ENCODE measurements around the gene ALPG.
"Not testable (repeated sequence)": the region's sequence is repeated elsewhere in the genome, so short reads cannot be mapped to it uniquely, and the experiment has no call there.

ALPG gene

GRCh38 chr2:232434091-232434490 is 27.4 kb downstream of the ALPG start:
- Histone ChIP-seq H3K36me3 (ENCODE audit: insufficient read depth, low read length) (no peaks in the 10 kb centered on the region), H3K4me1 (ENCODE audit: insufficient read depth, low read length) (peaks cover 5% of the 10 kb centered on the region), H3K9ac (ENCODE audit: low read depth, low read length) (no peak overlapping the region), H3K9me3 (ENCODE audit: control insufficient read depth, insufficient read depth, low read length) (no peaks in the 10 kb centered on the region)

DNA sequence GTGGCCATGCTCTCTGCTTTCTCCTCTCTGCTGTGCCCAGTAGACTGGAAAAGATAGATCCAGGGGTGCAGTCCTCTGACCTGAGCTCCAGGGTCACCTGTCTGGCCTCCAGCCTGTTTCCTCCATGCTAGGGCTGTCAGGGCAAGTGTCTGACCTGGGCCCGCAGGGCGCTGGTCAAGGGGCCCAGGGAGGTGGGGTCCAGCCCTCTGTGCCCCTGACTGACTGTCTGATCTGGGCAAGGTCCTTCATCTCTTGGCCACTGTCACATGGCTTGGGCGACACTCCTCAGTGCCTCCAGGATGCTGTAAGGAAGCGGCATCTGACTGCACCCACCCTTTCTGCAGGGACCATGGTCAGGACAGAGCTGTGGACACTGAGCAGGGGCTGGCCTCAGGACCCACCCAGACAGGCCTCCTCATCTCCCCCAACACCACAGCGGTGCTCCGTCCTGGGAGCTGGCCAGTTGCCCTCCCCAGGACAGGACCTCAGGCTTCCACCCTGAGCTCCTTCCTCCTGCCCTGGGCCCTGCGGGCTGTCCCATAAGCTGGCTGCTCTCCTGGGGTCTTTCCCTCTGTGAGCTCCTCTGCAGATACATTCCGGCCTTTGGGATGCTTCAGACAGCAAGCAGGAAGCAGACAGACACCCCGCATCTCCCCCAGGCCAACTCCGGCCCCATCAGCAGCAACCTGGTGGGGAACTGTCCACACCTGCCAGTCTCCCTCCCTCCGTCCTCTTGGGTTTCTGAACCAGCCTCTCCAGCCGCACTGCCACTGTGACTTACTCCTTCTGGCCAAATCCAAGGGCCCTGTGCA is 28.1 kb downstream of the ALPG start:
- peaks cover 5% of the 10 kb centered on the region for H3K4me1 ChIP-seq (ENCODE audit: insufficient read depth, low read length)
- H3K9me3 ChIP-seq (ENCODE audit: control insufficient read depth, insufficient read depth, low read length), result no peaks in the 10 kb centered on the region
- no peak overlapping the region for H3K9ac ChIP-seq (ENCODE audit: low read depth, low read length)
- no peaks in the 10 kb centered on the region for H3K36me3 ChIP-seq (ENCODE audit: insufficient read depth, low read length)

DNA sequence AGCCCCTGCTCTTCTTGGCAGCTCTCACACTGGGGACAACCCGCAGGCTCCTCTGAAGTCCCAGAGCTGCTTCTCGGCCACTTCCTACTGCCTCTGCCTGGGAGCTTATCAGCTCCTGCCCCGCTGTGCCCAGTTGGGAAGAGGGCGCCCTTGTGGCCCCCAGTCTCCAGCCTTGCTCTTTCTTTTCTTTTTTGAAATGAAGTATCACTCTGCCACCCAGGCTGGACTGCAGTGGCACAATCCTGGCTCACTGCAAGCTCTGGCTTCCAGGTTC is 28.7 kb downstream of the ALPG start:
- H3K36me3 ChIP-seq (ENCODE audit: insufficient read depth, low read length), result no peaks in the 10 kb centered on the region
- peaks cover 5% of the 10 kb centered on the region for H3K4me1 ChIP-seq (ENCODE audit: insufficient read depth, low read length)
- H3K9me3 ChIP-seq (ENCODE audit: control insufficient read depth, insufficient read depth, low read length), result no peaks in the 10 kb centered on the region
- H3K9ac ChIP-seq (ENCODE audit: low read depth, low read length), result no peak overlapping the region

GRCh38 chr2:232435805-232436204 is 29.2 kb downstream of the ALPG start:
- Histone ChIP-seq H3K4me1 (ENCODE audit: insufficient read depth, low read length) (peaks cover 5% of the 10 kb centered on the region), H3K36me3 (ENCODE audit: insufficient read depth, low read length) (no peaks in the 10 kb centered on the region), H3K9me3 (ENCODE audit: control insufficient read depth, insufficient read depth, low read length) (no peaks in the 10 kb centered on the region), H3K9ac (ENCODE audit: low read depth, low read length) (no peak overlapping the region)

GRCh38 chr2:232436381-232437194 is 29.9 kb downstream of the ALPG start:
- no peaks in the 10 kb centered on the region for H3K9me3 ChIP-seq (ENCODE audit: control insufficient read depth, insufficient read depth, low read length)

GRCh38 chr2:232437195-232437571 is 30.5 kb downstream of the ALPG start:
- H3K9ac ChIP-seq (ENCODE audit: low read depth, low read length), result no peak overlapping the region
- no peaks in the 10 kb centered on the region for H3K36me3 ChIP-seq (ENCODE audit: insufficient read depth, low read length)
- H3K4me1 ChIP-seq (ENCODE audit: insufficient read depth, low read length), result peaks cover 3% of the 10 kb centered on the region
- no peaks in the 10 kb centered on the region for H3K9me3 ChIP-seq (ENCODE audit: control insufficient read depth, insufficient read depth, low read length)

More at GRCh38 chr2:232436381-232437194, 29.9 kb downstream of the ALPG start:
- Histone ChIP-seq H3K9ac (ENCODE audit: low read depth, low read length) (no peak overlapping the region), H3K36me3 (ENCODE audit: insufficient read depth, low read length) (no peaks in the 10 kb centered on the region), H3K4me1 (ENCODE audit: insufficient read depth, low read length) (peaks cover 5% of the 10 kb centered on the region)

- no peaks in the 10 kb centered on the region; the same call in 1 of the 2 replicates for H3K4me1 ChIP-seq (ENCODE audit: insufficient read depth, low read length)
- no peak overlapping the region for H3K9ac ChIP-seq (ENCODE audit: low read depth, low read length)
- H3K36me3 ChIP-seq (ENCODE audit: insufficient read depth, low read length), result no peaks in the 10 kb centered on the region
- no peaks in the 10 kb centered on the region for H3K9me3 ChIP-seq (ENCODE audit: control insufficient read depth, insufficient read depth, low read length)
Observed at GRCh38 chr2:232438091-232438490, 31.4 kb downstream of the ALPG start.

DNA sequence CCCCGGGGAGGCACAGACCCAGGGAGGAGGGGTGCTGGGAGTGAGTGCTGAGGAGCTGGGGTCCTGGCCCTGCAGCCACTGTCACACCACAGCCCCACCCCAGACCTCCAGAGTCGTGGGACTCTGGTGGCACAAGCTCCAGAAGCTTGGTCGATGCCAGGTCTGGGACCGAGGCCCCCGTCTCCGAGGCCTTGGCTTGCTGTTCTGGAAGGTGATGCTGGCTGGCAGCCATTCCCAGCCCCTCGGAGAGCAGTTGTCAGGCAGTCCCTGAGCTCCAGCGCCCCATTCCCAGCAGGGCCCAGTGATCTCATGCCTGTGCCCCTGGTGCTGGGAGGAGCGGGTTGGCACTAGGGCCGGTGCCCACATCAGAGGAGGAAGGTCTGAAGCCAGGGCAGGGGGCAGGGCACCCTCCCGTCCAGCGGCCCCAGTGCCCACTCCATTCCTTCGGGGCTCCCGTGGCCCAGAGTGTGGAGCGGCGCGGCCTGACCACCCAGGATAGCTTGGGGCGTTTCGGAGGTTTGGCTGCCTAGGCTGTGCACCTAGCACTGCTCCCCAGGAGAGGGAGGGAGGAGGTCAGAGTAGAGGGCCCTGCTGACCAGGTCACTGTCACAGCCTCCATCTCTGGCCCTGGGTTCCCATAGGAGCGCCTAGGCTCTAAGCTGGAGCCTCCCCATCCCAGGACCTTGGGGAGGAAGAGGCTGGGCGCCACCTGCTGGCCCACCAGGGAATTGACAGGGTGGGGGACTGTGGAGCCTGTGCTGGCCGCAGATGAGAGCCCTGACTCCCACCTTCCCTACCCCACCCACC is 32.5 kb downstream of the ALPG start:
- Histone ChIP-seq H3K36me3 (ENCODE audit: insufficient read depth, low read length) (no peaks in the 10 kb centered on the region), H3K9ac (ENCODE audit: low read depth, low read length) (no peak overlapping the region), H3K9me3 (ENCODE audit: control insufficient read depth, insufficient read depth, low read length) (no peaks in the 10 kb centered on the region), H3K4me1 (ENCODE audit: insufficient read depth, low read length) (peaks cover 2% of the 10 kb centered on the region; the same call in 1 of the 2 replicates)

- H3K9ac ChIP-seq (ENCODE audit: low read depth, low read length), result no peak overlapping the region
- H3K4me1 ChIP-seq (ENCODE audit: insufficient read depth, low read length), result peaks cover 4% of the 10 kb centered on the region; the same call in 1 of the 2 replicates
- no peaks in the 10 kb centered on the region for H3K36me3 ChIP-seq (ENCODE audit: insufficient read depth, low read length)
- H3K9me3 ChIP-seq (ENCODE audit: control insufficient read depth, insufficient read depth, low read length), result no peaks in the 10 kb centered on the region
Observed at GRCh38 chr2:232439758-232440135, 33.1 kb downstream of the ALPG start.

- not testable (repeated sequence) for H3K36me3 ChIP-seq (ENCODE audit: insufficient read depth, low read length); H3K4me1 ChIP-seq (ENCODE audit: insufficient read depth, low read length); H3K9ac ChIP-seq (ENCODE audit: low read depth, low read length); H3K9me3 ChIP-seq (ENCODE audit: control insufficient read depth, insufficient read depth, low read length)
Observed at GRCh38 chr2:232440220-232441018, 33.8 kb downstream of the ALPG start.

DNA sequence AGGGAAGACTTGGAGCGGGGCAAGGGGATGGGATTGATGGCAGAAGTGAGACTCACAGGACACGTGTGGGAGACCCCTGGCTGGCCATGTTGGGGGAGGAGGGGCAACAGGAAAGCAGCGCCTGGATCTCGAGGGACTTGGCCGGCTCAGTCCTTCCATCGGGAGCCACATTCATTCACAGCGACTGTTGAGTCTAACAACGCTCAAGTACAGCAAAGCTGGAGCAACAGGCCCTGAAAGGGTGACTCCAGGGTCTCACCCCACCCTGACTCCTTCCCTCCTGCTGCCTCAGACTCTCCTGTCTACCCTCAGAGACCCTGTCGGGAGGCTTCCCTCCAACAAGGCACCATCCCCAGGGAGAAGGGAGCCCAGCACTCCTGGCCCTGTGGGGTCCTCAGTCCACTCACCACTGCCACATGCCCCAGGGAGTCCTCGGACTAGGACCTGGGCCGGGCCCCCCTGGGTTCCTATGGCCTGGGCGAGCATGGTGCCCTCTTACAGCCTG is 34.6 kb downstream of the ALPG start:
- H3K9me3 ChIP-seq (ENCODE audit: control insufficient read depth, insufficient read depth, low read length), result no peaks in the 10 kb centered on the region
- no peak overlapping the region for H3K9ac ChIP-seq (ENCODE audit: low read depth, low read length)
- H3K4me1 ChIP-seq (ENCODE audit: insufficient read depth, low read length), result peaks cover 4% of the 10 kb centered on the region; the same call in 1 of the 2 replicates
- H3K36me3 ChIP-seq (ENCODE audit: insufficient read depth, low read length), result no peaks in the 10 kb centered on the region

- not testable (repeated sequence) for H3K4me1 ChIP-seq (ENCODE audit: insufficient read depth, low read length); H3K36me3 ChIP-seq (ENCODE audit: insufficient read depth, low read length); H3K9ac ChIP-seq (ENCODE audit: low read depth, low read length); H3K9me3 ChIP-seq (ENCODE audit: control insufficient read depth, insufficient read depth, low read length)
Observed at GRCh38 chr2:232441922-232442321, 35.3 kb downstream of the ALPG start.

DNA sequence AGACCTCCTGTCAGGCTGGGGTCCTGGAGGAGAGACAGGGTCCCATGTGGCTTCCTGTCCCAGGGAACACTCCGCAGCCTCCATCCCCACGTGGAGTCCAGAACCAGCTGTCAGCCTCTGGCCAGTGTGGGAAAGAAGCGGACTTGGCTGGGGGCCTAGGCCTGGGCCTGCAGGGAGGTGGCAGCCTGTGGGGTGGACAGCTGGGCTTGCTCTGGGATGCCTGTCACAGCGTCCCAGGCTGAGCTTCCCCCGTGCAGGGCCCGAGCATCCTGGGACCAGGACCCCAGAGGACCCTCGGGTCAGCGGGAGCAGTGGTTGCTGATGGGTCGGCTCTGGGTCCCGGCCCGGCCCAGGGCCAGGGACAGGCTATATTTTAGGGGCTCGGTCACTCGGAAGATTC is 35.8 kb downstream of the ALPG start:
- not testable (repeated sequence) for H3K9me3 ChIP-seq (ENCODE audit: control insufficient read depth, insufficient read depth, low read length); H3K36me3 ChIP-seq (ENCODE audit: insufficient read depth, low read length); H3K9ac ChIP-seq (ENCODE audit: low read depth, low read length); H3K4me1 ChIP-seq (ENCODE audit: insufficient read depth, low read length)

DNA sequence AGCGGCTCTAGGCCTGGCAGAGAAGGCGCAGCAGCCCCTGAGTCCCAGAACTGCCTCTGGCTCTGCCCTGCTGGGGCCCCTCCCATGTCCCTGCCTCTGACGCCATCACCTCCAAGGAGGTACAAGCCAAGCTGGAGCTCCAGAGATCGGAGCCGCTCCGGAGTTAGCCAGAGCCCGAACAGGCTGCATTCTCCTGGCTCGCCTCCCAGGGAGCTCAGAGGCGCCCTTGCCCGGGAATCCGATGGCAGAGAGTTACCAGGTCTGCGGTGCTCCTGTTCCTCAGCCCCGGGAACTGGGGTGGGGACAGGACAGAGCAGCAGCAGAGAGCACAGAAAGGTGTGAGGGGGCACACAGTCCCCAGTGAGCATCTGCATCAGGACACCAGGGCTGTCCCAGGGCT is 36.4 kb downstream of the ALPG start:
- not testable (repeated sequence) for H3K9ac ChIP-seq (ENCODE audit: low read depth, low read length); H3K36me3 ChIP-seq (ENCODE audit: insufficient read depth, low read length); H3K9me3 ChIP-seq (ENCODE audit: control insufficient read depth, insufficient read depth, low read length); H3K4me1 ChIP-seq (ENCODE audit: insufficient read depth, low read length)

Data from ES-I3 (cell line).